HEK293 (cell line): ENCODE results near the gene IL12A.

Source experiments
- CTCF ChIA-PET: fragments of 350-600 bp; formaldehyde crosslinking; extraction: SDS; loops from one replicate; lab custom pipeline; 2021; ENCODE audit warnings: antibody characterized with exemption; lab: Yijun Ruan, JAX
- POLR2A ChIA-PET: fragments of 300-600 bp; formaldehyde crosslinking; extraction: SDS; loops from one replicate; lab custom pipeline; 2020; ENCODE audit warnings: antibody characterized with exemption, inconsistent platforms; lab: Yijun Ruan, JAX
- H3K27ac ChIP-seq: fragments of 200-500 bp; sonication (Bioruptor generic); 2 replicates; pipeline ENCODE4 v1.5.1; 2014; ENCODE audit warnings: low read depth, low read length, control low read depth, inconsistent platforms; ENCODE audit errors: extremely low read depth
- H3K36me3 ChIP-seq, 2 experiments: fragments of 200-500 bp in 1 of 2; sonication (Bioruptor generic) in 1 of 2; 1 replicate in 1 of 2; 2 replicates in 1 of 2; pipeline ENCODE4 v1.5.1; 2014 to 2017; ENCODE audit warnings: inconsistent platforms in 2 of 2, low read length in 2 of 2; ENCODE audit not compliant: control insufficient read depth in 2 of 2, insufficient read depth in 1 of 2
- H3K4me1 ChIP-seq: fragments of 200-500 bp; sonication (Bioruptor generic); 2 replicates; pipeline ENCODE4 v1.5.1; 2014; ENCODE audit warnings: mild to moderate bottlenecking, low read length, inconsistent platforms; ENCODE audit not compliant: control insufficient read depth, insufficient read depth
- H3K4me3 ChIP-seq: 2 replicates; pipeline ENCODE4 v1.5.1; 2011; ENCODE audit warnings: low read depth, mild to moderate bottlenecking, control low read depth, low read length, moderate library complexity
- H3K9me3 ChIP-seq: fragments of 200-500 bp; sonication (Bioruptor generic); 2 replicates; pipeline ENCODE4 v1.5.1; 2014; ENCODE audit warnings: low read depth, low read length, inconsistent platforms; ENCODE audit not compliant: control insufficient read depth, insufficient read depth
- ATF2 ChIP-seq: fragments of 450-650 bp; formaldehyde crosslinking; IDR thresholded peaks from 2 replicates; pipeline ENCODE4 v1.5.1; 2016; ENCODE audit warnings: missing biosample characterization, missing genetic modification characterization, low read depth
- REPIN1 ChIP-seq: fragments of 450-650 bp; formaldehyde crosslinking; IDR thresholded peaks from 2 replicates; pipeline ENCODE4 v1.5.1; 2017; ENCODE audit warnings: missing biosample characterization, missing genetic modification characterization, low read depth
- SETDB1 ChIP-seq: IDR thresholded peaks from one replicate; pipeline ENCODE4 v1.6.1; 2017; ENCODE audit warnings: mild to moderate bottlenecking, low read length, moderate library complexity, mixed read lengths; ENCODE audit not compliant: insufficient read length
- YY1 ChIP-seq: fragments of 450-650 bp; formaldehyde crosslinking; IDR thresholded peaks from 2 replicates; pipeline ENCODE4 v1.5.1; 2018; ENCODE audit warnings: missing biosample characterization, missing genetic modification characterization
- ZBTB10 ChIP-seq: fragments of 450-650 bp; formaldehyde crosslinking; IDR thresholded peaks from 2 replicates; pipeline ENCODE4 v1.5.1; 2016; ENCODE audit warnings: missing biosample characterization, missing genetic modification characterization
- ZBTB21 ChIP-seq: fragments of 450-650 bp; formaldehyde crosslinking; IDR thresholded peaks from 2 replicates; pipeline ENCODE4 v1.5.1; 2017; ENCODE audit warnings: missing biosample characterization, missing genetic modification characterization
- ZBTB8A ChIP-seq: fragments of 450-650 bp; formaldehyde crosslinking; IDR thresholded peaks from 2 replicates; pipeline ENCODE4 v1.5.1; 2016; ENCODE audit warnings: missing biosample characterization, missing genetic modification characterization
- ZNF112 ChIP-seq: fragments of 450-650 bp; formaldehyde crosslinking; IDR thresholded peaks from 2 replicates; pipeline ENCODE4 v1.5.0; 2017; ENCODE audit warnings: missing biosample characterization, missing genetic modification characterization
- ZNF174 ChIP-seq: fragments of 450-650 bp; formaldehyde crosslinking; IDR thresholded peaks from 2 replicates; pipeline ENCODE4 v1.5.0; 2017; ENCODE audit warnings: missing biosample characterization, mild to moderate bottlenecking, missing genetic modification characterization
- ZNF248 ChIP-seq: fragments of 450-650 bp; formaldehyde crosslinking; IDR thresholded peaks from 2 replicates; pipeline ENCODE4 v1.5.1; 2017; ENCODE audit warnings: missing biosample characterization, missing genetic modification characterization
- ZNF274 ChIP-seq, 2 experiments: fragments of 200-500 bp in 1 of 2; fragments of 450-650 bp in 1 of 2; sonication (Bioruptor generic) in 1 of 2; formaldehyde crosslinking in 1 of 2; IDR thresholded peaks; 2 replicates each; pipeline versions ENCODE4 v1.5.1 to v1.6.1; 2014 to 2016; ENCODE audit warnings: borderline replicate concordance in 1 of 2, inconsistent platforms in 1 of 2, low read length in 1 of 2, missing biosample characterization in 1 of 2, missing genetic modification characterization in 1 of 2
- ZNF416 ChIP-seq: fragments of 450-650 bp; formaldehyde crosslinking; IDR thresholded peaks from 2 replicates; pipeline ENCODE4 v1.5.1; 2016; ENCODE audit warnings: missing biosample characterization, missing genetic modification characterization
- ZNF548 ChIP-seq: fragments of 450-650 bp; formaldehyde crosslinking; IDR thresholded peaks from 2 replicates; pipeline ENCODE4 v1.5.1; 2016; ENCODE audit warnings: missing biosample characterization, missing genetic modification characterization
- ZNF623 ChIP-seq: fragments of 450-650 bp; formaldehyde crosslinking; IDR thresholded peaks from 2 replicates; pipeline ENCODE4 v1.5.1; 2016; ENCODE audit warnings: missing biosample characterization, missing genetic modification characterization
- ZNF76 ChIP-seq: fragments of 450-650 bp; formaldehyde crosslinking; IDR thresholded peaks from 2 replicates; pipeline ENCODE4; 2016; ENCODE audit warnings: low read depth, missing biosample characterization, missing genetic modification characterization, borderline replicate concordance
- ZNF792 ChIP-seq: fragments of 450-650 bp; formaldehyde crosslinking; IDR thresholded peaks from 2 replicates; pipeline ENCODE4 v1.5.1; 2016; ENCODE audit warnings: missing biosample characterization, missing genetic modification characterization
- ZSCAN4 ChIP-seq: fragments of 450-650 bp; formaldehyde crosslinking; IDR thresholded peaks from 2 replicates; pipeline ENCODE4 v1.5.1; 2017; ENCODE audit warnings: missing biosample characterization, missing genetic modification characterization
- TF ChIP-seq, protein P1 (sequence below): fragments of 450-650 bp; IDR thresholded peaks from 2 replicates; pipeline ENCODE4 v1.5.1; 2018; ENCODE audit warnings: missing biosample characterization, mild to moderate bottlenecking, missing genetic modification characterization
- TF ChIP-seq, protein P2 (sequence below): fragments of 450-650 bp; formaldehyde crosslinking; IDR thresholded peaks from 2 replicates; pipeline ENCODE4 v1.5.1; 2017; ENCODE audit warnings: missing biosample characterization, missing genetic modification characterization
- TF ChIP-seq, protein P3 (sequence below): fragments of 450-650 bp; formaldehyde crosslinking; IDR thresholded peaks from 2 replicates; pipeline ENCODE4 v1.5.1; 2016; ENCODE audit warnings: missing biosample characterization, missing genetic modification characterization
- TF ChIP-seq, protein P4 (sequence below): fragments of 450-650 bp; formaldehyde crosslinking; IDR thresholded peaks from 2 replicates; pipeline ENCODE4 v1.5.1; 2017; ENCODE audit warnings: missing biosample characterization, missing genetic modification characterization

Gene IL12A

GRCh38 chr3:160012108-160012507 is 23.5 kb downstream of the IL12A start:
- ChIA-PET POLR2A (no interaction called here), CTCF (interaction anchor here (0.7 to 1.1 kb wide), 3 partner anchors 8 to 166 kb away, joined by 3 to 4 read pairs (median 3); no protein-coding TSS in a partner anchor)
- no peaks in the 10 kb centered on the region for H3K9me3 ChIP-seq
- H3K4me3 ChIP-seq = no peak overlapping the region
- no peak for TF ChIP-seq ZNF274 (IDR thresholded peaks at IDR 0.05; ENCODE audit: low read length)
- TF ChIP-seq ZNF274 (tag by site-specific recombination; IDR thresholded peaks at IDR 0.05; ENCODE audit: borderline replicate concordance) = no peak
- TF ChIP-seq ZBTB21 = no peak
- TF ChIP-seq ZNF416 (tag by site-specific recombination) = no peak
- TF ChIP-seq ZNF248 = no peak
- no peak for TF ChIP-seq ZNF174
- no peak for TF ChIP-seq ZBTB10 (tag by site-specific recombination)
- TF ChIP-seq, protein P1, sequence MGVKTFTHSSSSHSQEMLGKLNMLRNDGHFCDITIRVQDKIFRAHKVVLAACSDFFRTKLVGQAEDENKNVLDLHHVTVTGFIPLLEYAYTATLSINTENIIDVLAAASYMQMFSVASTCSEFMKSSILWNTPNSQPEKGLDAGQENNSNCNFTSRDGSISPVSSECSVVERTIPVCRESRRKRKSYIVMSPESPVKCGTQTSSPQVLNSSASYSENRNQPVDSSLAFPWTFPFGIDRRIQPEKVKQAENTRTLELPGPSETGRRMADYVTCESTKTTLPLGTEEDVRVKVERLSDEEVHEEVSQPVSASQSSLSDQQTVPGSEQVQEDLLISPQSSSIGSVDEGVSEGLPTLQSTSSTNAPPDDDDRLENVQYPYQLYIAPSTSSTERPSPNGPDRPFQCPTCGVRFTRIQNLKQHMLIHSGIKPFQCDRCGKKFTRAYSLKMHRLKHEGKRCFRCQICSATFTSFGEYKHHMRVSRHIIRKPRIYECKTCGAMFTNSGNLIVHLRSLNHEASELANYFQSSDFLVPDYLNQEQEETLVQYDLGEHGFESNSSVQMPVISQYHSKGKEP (tag by site-specific recombination) = no peak
- TF ChIP-seq ZNF623 (tag by site-specific recombination) = no peak
- no peak for TF ChIP-seq ZNF112 (tag by site-specific recombination)
- TF ChIP-seq REPIN1 = no peak
- TF ChIP-seq, protein P2, sequence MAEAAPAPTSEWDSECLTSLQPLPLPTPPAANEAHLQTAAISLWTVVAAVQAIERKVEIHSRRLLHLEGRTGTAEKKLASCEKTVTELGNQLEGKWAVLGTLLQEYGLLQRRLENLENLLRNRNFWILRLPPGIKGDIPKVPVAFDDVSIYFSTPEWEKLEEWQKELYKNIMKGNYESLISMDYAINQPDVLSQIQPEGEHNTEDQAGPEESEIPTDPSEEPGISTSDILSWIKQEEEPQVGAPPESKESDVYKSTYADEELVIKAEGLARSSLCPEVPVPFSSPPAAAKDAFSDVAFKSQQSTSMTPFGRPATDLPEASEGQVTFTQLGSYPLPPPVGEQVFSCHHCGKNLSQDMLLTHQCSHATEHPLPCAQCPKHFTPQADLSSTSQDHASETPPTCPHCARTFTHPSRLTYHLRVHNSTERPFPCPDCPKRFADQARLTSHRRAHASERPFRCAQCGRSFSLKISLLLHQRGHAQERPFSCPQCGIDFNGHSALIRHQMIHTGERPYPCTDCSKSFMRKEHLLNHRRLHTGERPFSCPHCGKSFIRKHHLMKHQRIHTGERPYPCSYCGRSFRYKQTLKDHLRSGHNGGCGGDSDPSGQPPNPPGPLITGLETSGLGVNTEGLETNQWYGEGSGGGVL = no peak
- no peak for TF ChIP-seq ATF2 (tag by site-specific recombination)
- no peak for TF ChIP-seq YY1 (tag by site-specific recombination)
- no peak for TF ChIP-seq ZNF792 (tag by site-specific recombination)
- TF ChIP-seq ZBTB8A (tag by site-specific recombination) = no peak
- TF ChIP-seq, all 188 proteins: peak for 0
- H3K27ac ChIP-seq = no peak overlapping the region
- H3K4me1 ChIP-seq = no peaks in the 10 kb centered on the region
- no peaks in the 10 kb centered on the region for H3K36me3 ChIP-seq

- ChIA-PET CTCF (interaction anchor here (3.1 kb wide), 1 partner anchor 11 kb away, joined by 18 read pairs; no protein-coding TSS in a partner anchor), POLR2A (no interaction called here)
- TF ChIP-seq ZNF76 (tag by site-specific recombination) = no peak
- peak; percentile 42; the same call in 1 of the 2 replicates for TF ChIP-seq ZSCAN4
- TF ChIP-seq, protein P3, sequence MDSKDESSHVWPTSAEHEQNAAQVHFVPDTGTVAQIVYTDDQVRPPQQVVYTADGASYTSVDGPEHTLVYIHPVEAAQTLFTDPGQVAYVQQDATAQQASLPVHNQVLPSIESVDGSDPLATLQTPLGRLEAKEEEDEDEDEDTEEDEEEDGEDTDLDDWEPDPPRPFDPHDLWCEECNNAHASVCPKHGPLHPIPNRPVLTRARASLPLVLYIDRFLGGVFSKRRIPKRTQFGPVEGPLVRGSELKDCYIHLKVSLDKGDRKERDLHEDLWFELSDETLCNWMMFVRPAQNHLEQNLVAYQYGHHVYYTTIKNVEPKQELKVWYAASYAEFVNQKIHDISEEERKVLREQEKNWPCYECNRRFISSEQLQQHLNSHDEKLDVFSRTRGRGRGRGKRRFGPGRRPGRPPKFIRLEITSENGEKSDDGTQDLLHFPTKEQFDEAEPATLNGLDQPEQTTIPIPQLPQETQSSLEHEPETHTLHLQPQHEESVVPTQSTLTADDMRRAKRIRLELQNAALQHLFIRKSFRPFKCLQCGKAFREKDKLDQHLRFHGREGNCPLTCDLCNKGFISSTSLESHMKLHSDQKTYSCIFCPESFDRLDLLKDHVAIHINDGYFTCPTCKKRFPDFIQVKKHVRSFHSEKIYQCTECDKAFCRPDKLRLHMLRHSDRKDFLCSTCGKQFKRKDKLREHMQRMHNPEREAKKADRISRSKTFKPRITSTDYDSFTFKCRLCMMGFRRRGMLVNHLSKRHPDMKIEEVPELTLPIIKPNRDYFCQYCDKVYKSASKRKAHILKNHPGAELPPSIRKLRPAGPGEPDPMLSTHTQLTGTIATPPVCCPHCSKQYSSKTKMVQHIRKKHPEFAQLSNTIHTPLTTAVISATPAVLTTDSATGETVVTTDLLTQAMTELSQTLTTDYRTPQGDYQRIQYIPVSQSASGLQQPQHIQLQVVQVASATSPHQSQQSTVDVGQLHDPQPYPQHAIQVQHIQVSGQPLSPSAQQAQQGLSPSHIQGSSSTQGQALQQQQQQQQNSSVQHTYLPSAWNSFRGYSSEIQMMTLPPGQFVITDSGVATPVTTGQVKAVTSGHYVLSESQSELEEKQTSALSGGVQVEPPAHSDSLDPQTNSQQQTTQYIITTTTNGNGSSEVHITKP (tag by site-specific recombination) = no peak
- no peak for TF ChIP-seq SETDB1
- TF ChIP-seq, protein P4, sequence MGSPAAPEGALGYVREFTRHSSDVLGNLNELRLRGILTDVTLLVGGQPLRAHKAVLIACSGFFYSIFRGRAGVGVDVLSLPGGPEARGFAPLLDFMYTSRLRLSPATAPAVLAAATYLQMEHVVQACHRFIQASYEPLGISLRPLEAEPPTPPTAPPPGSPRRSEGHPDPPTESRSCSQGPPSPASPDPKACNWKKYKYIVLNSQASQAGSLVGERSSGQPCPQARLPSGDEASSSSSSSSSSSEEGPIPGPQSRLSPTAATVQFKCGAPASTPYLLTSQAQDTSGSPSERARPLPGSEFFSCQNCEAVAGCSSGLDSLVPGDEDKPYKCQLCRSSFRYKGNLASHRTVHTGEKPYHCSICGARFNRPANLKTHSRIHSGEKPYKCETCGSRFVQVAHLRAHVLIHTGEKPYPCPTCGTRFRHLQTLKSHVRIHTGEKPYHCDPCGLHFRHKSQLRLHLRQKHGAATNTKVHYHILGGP (tag by site-specific recombination) = no peak
- TF ChIP-seq ZNF548 (tag by site-specific recombination) = no peak
- H3K4me1 ChIP-seq = no peaks in the 10 kb centered on the region
- H3K9me3 ChIP-seq = no peaks in the 10 kb centered on the region
- H3K27ac ChIP-seq = no peak overlapping the region
- H3K36me3 ChIP-seq = no peaks in the 10 kb centered on the region
- H3K4me3 ChIP-seq = no peak overlapping the region
Measured at GRCh38 chr3:160016972-160017371, 28.3 kb downstream of the IL12A start.
